GM12891 (cell line): ENCODE measurements around the gene BDH2. TPM values are rescaled to one million over a fixed set of nuclear protein-coding genes. Genes with fewer than 3 reads are reported as not detected.

Source experiments
- DNase-seq: peaks from one replicate; pipeline ENCODE4 v3.0.0; 2011; ENCODE audit warnings: low spot score; ENCODE audit not compliant: insufficient read length
- FAIRE-seq: peaks from 2 replicates; lab custom pipeline; 2011; peaks lifted over from hg19 to GRCh38; lab: Jason Lieb, UNC
- PAX5 ChIP-seq: IDR thresholded peaks from 2 replicates; pipeline ENCODE4 v1.6.1; 2011; ENCODE audit warnings: low read length, moderate library complexity, mild to moderate bottlenecking; ENCODE audit not compliant: insufficient read depth, severe bottlenecking
- POLR2A ChIP-seq: IDR thresholded peaks from 2 replicates; pipeline ENCODE4 v1.6.1; 2011; ENCODE audit warnings: low read depth, low read length, control low read depth
- POLR2AphosphoS5 ChIP-seq: IDR thresholded peaks from 2 replicates; pipeline ENCODE4 v1.6.1; 2011; ENCODE audit warnings: low read depth, low read length, control low read depth
- POU2F2 ChIP-seq: IDR thresholded peaks from 2 replicates; pipeline ENCODE4 v1.6.1; 2011; ENCODE audit warnings: low read depth, mild to moderate bottlenecking, control low read depth, low read length, moderate library complexity
- SPI1 ChIP-seq: IDR thresholded peaks from 2 replicates; pipeline ENCODE4 v1.6.1; 2011; ENCODE audit warnings: low read depth, low read length, control low read depth
- TAF1 ChIP-seq: IDR thresholded peaks from 2 replicates; pipeline ENCODE4 v1.6.1; 2011; ENCODE audit warnings: low read depth, low read length, control low read depth
- polyA plus RNA-seq: library from polyadenylated mRNA; unstranded; fragments of >200 nt; gene quantifications from one replicate; pipeline ENCODE4 v1.2.1, GENCODE V29; 2012; ENCODE audit warnings: low read depth, missing spikeins, inconsistent platforms; ENCODE audit not compliant: missing spikeins

Gene BDH2
- 24.4 TPM for polyA plus RNA-seq

DNA sequence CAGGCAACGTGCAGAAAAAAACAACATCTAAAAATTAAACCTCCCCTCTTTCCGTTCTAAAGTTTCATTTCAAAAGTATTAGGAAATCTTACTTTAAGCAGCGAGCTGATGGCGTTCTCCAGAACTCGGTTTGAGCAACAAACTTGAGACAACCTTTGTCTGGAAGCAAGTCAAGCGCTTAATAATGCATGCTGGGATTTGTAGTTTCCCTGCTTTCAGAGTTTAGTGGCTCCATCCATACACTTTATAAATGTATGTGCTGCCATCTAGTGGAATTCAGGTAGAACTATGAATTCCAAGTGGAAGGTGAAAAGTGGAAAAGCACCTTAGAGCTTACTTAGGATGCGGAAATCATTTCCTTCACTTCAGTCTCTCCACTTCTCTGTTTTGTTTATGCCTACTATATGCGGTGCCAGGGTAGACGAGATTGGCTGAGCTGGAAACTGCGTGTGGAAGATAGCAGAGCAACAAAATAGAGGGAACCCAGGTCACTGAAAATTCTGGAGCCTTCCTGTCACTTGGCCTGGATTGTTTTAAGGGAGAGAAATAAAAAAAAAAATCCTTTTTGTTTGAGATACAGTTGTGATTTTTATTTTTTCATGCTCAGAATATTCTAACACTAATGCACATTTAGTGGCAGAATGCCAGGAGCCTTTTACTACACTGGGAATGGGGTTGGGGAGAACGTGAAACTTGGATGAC is at the start of gene BDH2:
Gene BDH2 (minus strand): TSS at position 144 of the 702 bp plus-strand sequence. CDS start 3,580 bp downstream, outside the sequence.
- TF ChIP-seq SPI1 (no peak), PAX5 (no peak), TAF1 (peak; percentile 38; the same call in 1 of the 2 replicates), POLR2AphosphoS5 (no peak), POU2F2 (peak; percentile 25; the same call in 1 of the 2 replicates), POLR2A (0 out of 2 replicates have a peak, but pooled peaks have one; percentile 39)
- FAIRE-seq (peak; percentile 90), DNase-seq (peak; percentile 43)

- FAIRE-seq (no peak), DNase-seq (no peak)
- TF ChIP-seq POLR2AphosphoS5: no peak
- peak; percentile 71 for TF ChIP-seq SPI1
Measured at GRCh38 chr4:103144926-103145325, 45.3 kb upstream of the BDH2 start.

- DNase-seq (no peak), FAIRE-seq (no peak)
- no peak for TF ChIP-seq SPI1
- TF ChIP-seq POU2F2: no peak
- TF ChIP-seq POLR2A: no peak
- TF ChIP-seq TAF1: no peak
- no peak for TF ChIP-seq POLR2AphosphoS5
- no peak for TF ChIP-seq PAX5
Measured at GRCh38 chr4:103137446-103137827, 37.8 kb upstream of the BDH2 start.

- TF ChIP-seq POLR2AphosphoS5 (no peak), POU2F2 (no peak), SPI1 (no peak), TAF1 (no peak), PAX5 (no peak), POLR2A (no peak)
- DNase-seq (no peak), FAIRE-seq (no peak)
Measured at GRCh38 chr4:103136671-103137445, 37.2 kb upstream of the BDH2 start.

DNA sequence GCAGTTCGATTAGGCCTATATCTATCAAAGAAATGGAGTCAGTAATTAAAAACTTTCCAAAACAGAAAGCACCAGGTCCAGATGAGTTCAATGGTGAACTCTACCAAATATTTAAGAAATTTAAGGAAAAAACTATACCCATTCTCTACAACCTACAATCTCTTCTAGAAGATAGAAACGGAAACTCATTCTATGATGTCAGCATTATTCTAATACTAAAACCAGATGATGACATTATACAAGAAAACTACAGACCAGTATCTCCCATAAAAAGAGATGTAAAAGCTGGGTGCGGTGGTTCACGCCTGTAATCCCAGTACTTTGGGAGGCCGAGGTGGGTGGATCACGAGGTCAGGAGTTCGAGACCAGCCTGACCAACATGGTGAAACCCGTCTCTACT is 29.5 kb upstream of the BDH2 start:
- no peak for TF ChIP-seq POU2F2
- no peak for TF ChIP-seq TAF1
- TF ChIP-seq PAX5: no peak
- TF ChIP-seq POLR2AphosphoS5: no peak
- no peak for TF ChIP-seq POLR2A
- no peak for TF ChIP-seq SPI1
- DNase-seq: no peak
- FAIRE-seq: no peak

- FAIRE-seq (no peak), DNase-seq (no peak)
- TF ChIP-seq POLR2AphosphoS5: no peak
- TF ChIP-seq PAX5: no peak
- TF ChIP-seq TAF1: no peak
- TF ChIP-seq POU2F2: no peak
- no peak for TF ChIP-seq POLR2A
- no peak for TF ChIP-seq SPI1
Measured at GRCh38 chr4:103126126-103126525, 26.5 kb upstream of the BDH2 start.

DNA sequence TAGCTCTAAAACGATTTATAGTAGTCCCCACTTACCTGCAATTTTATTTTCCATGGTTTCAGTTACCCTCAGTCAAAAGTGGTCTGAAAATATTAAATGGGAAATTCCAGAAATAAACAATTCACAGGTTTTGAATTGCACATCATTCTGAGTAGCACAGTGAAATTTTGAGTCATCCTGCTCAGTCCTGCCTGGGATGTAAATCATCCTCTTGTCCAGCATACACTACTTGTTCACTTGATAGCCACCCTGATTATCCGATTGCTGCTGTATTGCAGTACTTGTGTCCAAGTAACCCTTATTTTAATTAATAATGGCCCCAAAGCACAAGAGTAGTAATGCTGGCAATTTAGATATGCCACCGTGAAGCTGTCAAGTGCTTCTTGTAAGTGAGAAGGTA is 23.5 kb upstream of the BDH2 start:
- no peak for FAIRE-seq
- no peak for DNase-seq
- no peak for TF ChIP-seq SPI1
- TF ChIP-seq POU2F2: no peak
- TF ChIP-seq POLR2A: no peak
- no peak for TF ChIP-seq TAF1
- TF ChIP-seq PAX5: no peak
- no peak for TF ChIP-seq POLR2AphosphoS5

DNA sequence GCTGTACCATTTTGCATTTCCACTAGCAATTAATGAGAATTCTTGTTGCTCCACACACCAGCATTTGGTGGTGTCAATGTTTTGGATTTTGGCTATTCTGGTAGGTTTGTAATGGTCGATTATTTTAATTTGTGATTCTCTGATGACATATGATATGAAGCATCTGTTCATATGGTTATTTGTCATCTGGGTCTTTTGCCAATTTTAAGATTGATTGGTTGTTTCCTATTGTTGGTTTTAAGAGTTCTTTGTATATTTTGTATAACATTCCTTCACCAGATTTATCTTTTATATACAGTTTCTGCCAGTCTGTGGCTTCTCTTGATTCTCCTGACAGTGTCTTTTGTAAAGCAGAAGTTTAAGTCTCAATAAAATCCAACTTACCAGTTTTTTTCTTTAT is 18.5 kb upstream of the BDH2 start:
- FAIRE-seq (no peak), DNase-seq (no peak)
- TF ChIP-seq TAF1 (no peak), POLR2A (no peak), PAX5 (no peak), SPI1 (no peak), POLR2AphosphoS5 (no peak), POU2F2 (no peak)

DNA sequence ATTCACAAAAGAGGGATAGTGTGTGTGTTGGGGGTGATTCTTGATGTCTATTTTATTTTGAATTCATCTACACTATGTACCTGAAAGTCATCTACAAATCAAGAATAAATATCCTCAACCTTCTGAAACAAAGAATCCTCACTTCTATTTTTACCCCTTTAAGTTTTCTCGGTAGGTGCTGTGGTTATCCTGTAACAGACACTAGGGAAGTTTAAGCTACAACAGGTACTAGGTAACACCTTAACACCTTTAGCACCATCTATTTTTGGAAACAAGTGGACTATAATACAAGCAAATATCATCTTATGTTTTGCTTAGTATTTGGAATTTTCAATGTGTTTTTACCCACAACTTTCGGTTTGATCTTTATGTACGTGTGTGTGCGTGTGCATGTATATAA is 12.0 kb upstream of the BDH2 start:
- FAIRE-seq: peak; percentile 57
- no peak for DNase-seq
- TF ChIP-seq SPI1 (no peak), POU2F2 (no peak), POLR2A (no peak), PAX5 (no peak), TAF1 (no peak), POLR2AphosphoS5 (no peak)
